IMR-90 (cell line): ENCODE measurements around the gene PARP2. TPM values are rescaled to one million over a fixed set of nuclear protein-coding genes. Genes with fewer than 3 reads are reported as not detected.

Experiments used
- ATAC-seq: fragments of 200-7000 bp; cut with Tn5 transposase; 2 replicates; pipeline ENCODE4 v1.9.1; 2020; ENCODE audit warnings: low read depth, mild to moderate bottlenecking, moderate library complexity
- BruUV-seq: library from RNA; stranded (reverse); fragments of 400-500 nt; replicated peaks from 2 replicates; lab custom pipeline; 2021; lab: Mats Ljungman, UMichigan
- CTCF ChIA-PET: fragments of 300-600 bp; formaldehyde crosslinking; extraction: SDS; loops from one replicate; lab custom pipeline; 2021; ENCODE audit warnings: antibody characterized with exemption; lab: Yijun Ruan, JAX
- POLR2A ChIA-PET: fragments of 300-600 bp; sonication (Branson Sonifier 250); formaldehyde crosslinking; loops from one replicate; lab custom pipeline; 2022; ENCODE audit warnings: antibody characterized with exemption; ENCODE audit not compliant: unreplicated experiment; lab: Charles Lee
- DNase-seq: peaks from one replicate; pipeline ENCODE4 v3.0.0; 2013
- H2AFZ ChIP-seq: replicated peaks from 2 replicates; pipeline ENCODE3; 2013; ENCODE audit warnings: low read length, mild to moderate bottlenecking; ENCODE audit not compliant: poor library complexity
- H2AK5ac ChIP-seq: 2 replicates; pipeline ENCODE4 v1.6.1; 2013; ENCODE audit warnings: low read depth, low read length, inconsistent platforms
- H2AK9ac ChIP-seq: replicated peaks from 2 replicates; pipeline ENCODE3; 2013; ENCODE audit warnings: mild to moderate bottlenecking, low read depth, low read length, moderate library complexity; ENCODE audit not compliant: poor library complexity
- H2BK120ac ChIP-seq: 2 replicates; pipeline ENCODE4 v1.6.1; 2013; ENCODE audit warnings: low read depth, low read length, inconsistent platforms
- H2BK15ac ChIP-seq: 3 replicates; pipeline ENCODE4 v1.6.1; 2013; ENCODE audit warnings: low read depth, low read length, inconsistent platforms
- H2BK20ac ChIP-seq: 2 replicates; pipeline ENCODE4 v1.6.1; 2013; ENCODE audit warnings: low read depth, mild to moderate bottlenecking, inconsistent platforms, low read length, moderate library complexity
- H2BK5ac ChIP-seq: 2 replicates; pipeline ENCODE4 v1.6.1; 2013; ENCODE audit warnings: mild to moderate bottlenecking, low read depth, low read length, inconsistent platforms; ENCODE audit not compliant: poor library complexity, severe bottlenecking
- H3K14ac ChIP-seq: replicated peaks from 2 replicates; pipeline ENCODE4 v1.6.1; 2013; ENCODE audit warnings: low read depth, low read length, inconsistent platforms
- H3K18ac ChIP-seq: 2 replicates; pipeline ENCODE4 v1.6.1; 2013; ENCODE audit warnings: low read depth, low read length, control low read depth
- H3K23ac ChIP-seq: 2 replicates; pipeline ENCODE4 v1.6.1; 2013; ENCODE audit warnings: low read depth, low read length, inconsistent platforms
- H3K27ac ChIP-seq: 2 replicates; pipeline ENCODE4 v1.5.1; 2013; ENCODE audit warnings: mild to moderate bottlenecking, control low read depth, low read length; ENCODE audit not compliant: insufficient read depth
- H3K27me3 ChIP-seq: 2 replicates; pipeline ENCODE4 v1.6.1; 2013; ENCODE audit warnings: low read length; ENCODE audit not compliant: control insufficient read depth, insufficient read depth
- H3K36me3 ChIP-seq: 2 replicates; pipeline ENCODE4 v1.6.1; 2013; ENCODE audit warnings: low read length, mixed read lengths; ENCODE audit not compliant: control insufficient read depth, insufficient read depth
- H3K4ac ChIP-seq: 2 replicates; pipeline ENCODE4 v1.6.1; 2013; ENCODE audit warnings: low read depth, low read length, inconsistent platforms
- H3K4me1 ChIP-seq: 2 replicates; pipeline ENCODE4 v1.6.1; 2013; ENCODE audit warnings: low read length, mixed read lengths; ENCODE audit not compliant: control insufficient read depth, insufficient read depth
- H3K4me2 ChIP-seq: 2 replicates; pipeline ENCODE4 v1.6.1; 2013; ENCODE audit warnings: low read depth, mild to moderate bottlenecking, control low read depth, low read length, moderate library complexity
- H3K4me3 ChIP-seq: 2 replicates; pipeline ENCODE4 v1.5.1; 2013; ENCODE audit warnings: low read depth, mild to moderate bottlenecking, control low read depth, low read length, moderate library complexity; ENCODE audit not compliant: insufficient read depth
- H3K56ac ChIP-seq: 2 replicates; pipeline ENCODE4 v1.6.1; 2013; ENCODE audit warnings: low read length, inconsistent platforms; ENCODE audit not compliant: insufficient read depth; ENCODE audit errors: extremely low read depth
- H3K79me1 ChIP-seq, 2 experiments: 2 replicates each; pipeline ENCODE4 v1.6.1; 2013; ENCODE audit warnings: low read length in 2 of 2, inconsistent platforms in 1 of 2, low read depth in 1 of 2
- H3K9ac ChIP-seq: 2 replicates; pipeline ENCODE4 v1.6.1; 2013; ENCODE audit warnings: low read depth, low read length, control low read depth
- H3K9me1 ChIP-seq: 2 replicates; pipeline ENCODE4 v1.6.1; 2013; ENCODE audit warnings: low read length, inconsistent platforms; ENCODE audit not compliant: insufficient read depth
- H3K9me3 ChIP-seq: 2 replicates; pipeline ENCODE4 v1.6.1; 2013; ENCODE audit warnings: low read length; ENCODE audit not compliant: control insufficient read depth, insufficient read depth
- H4K20me1 ChIP-seq: 2 replicates; pipeline ENCODE4 v1.6.1; 2013; ENCODE audit warnings: low read length, inconsistent platforms; ENCODE audit not compliant: insufficient read depth
- H4K5ac ChIP-seq: 2 replicates; pipeline ENCODE4 v1.6.1; 2013; ENCODE audit warnings: mild to moderate bottlenecking, low read depth, low read length, control low read depth
- H4K8ac ChIP-seq, 2 experiments: 2 replicates each; pipeline ENCODE4 v1.6.1; 2013; ENCODE audit warnings: low read depth in 2 of 2, low read length in 2 of 2, control low read depth in 1 of 2, inconsistent platforms in 1 of 2
- H4K91ac ChIP-seq: 2 replicates; pipeline ENCODE4 v1.6.1; 2013; ENCODE audit warnings: low read depth, low read length, inconsistent platforms; ENCODE audit not compliant: insufficient read depth
- BHLHE40 ChIP-seq: fragments of 150-350 bp; IDR thresholded peaks from 2 replicates; pipeline ENCODE4 v1.6.1; 2016; ENCODE audit warnings: mild to moderate bottlenecking, low read depth, low read length
- CEBPB ChIP-seq: IDR thresholded peaks from 2 replicates; pipeline ENCODE4 v1.6.1; 2012; ENCODE audit warnings: low read depth, low read length, improper control_type of control experiment
- FOS ChIP-seq: fragments of 150-350 bp; IDR thresholded peaks from 2 replicates; pipeline ENCODE4 v1.6.1; 2016; ENCODE audit warnings: low read depth, low read length
- MAFK ChIP-seq: IDR thresholded peaks from 2 replicates; pipeline ENCODE4 v1.6.1; 2012; ENCODE audit warnings: low read depth, low read length, improper control_type of control experiment
- MAZ ChIP-seq: IDR thresholded peaks from 2 replicates; pipeline ENCODE4 v1.6.1; 2012; ENCODE audit warnings: low read depth, mild to moderate bottlenecking, low read length, improper control_type of control experiment, moderate library complexity, borderline replicate concordance
- MXI1 ChIP-seq: IDR thresholded peaks from 2 replicates; pipeline ENCODE4 v1.6.1; 2012; ENCODE audit warnings: low read depth, mild to moderate bottlenecking, low read length, moderate library complexity, borderline replicate concordance
- NFE2L2 ChIP-seq: fragments of 150-350 bp; IDR thresholded peaks from 2 replicates; pipeline ENCODE4 v1.6.1; 2016; ENCODE audit warnings: low read depth, mild to moderate bottlenecking, low read length
- RAD21 ChIP-seq: IDR thresholded peaks from 2 replicates; pipeline ENCODE4 v1.6.1; 2012; ENCODE audit warnings: low read length, improper control_type of control experiment
- RCOR1 ChIP-seq: IDR thresholded peaks from 2 replicates; pipeline ENCODE4 v1.6.1; 2012; ENCODE audit warnings: mild to moderate bottlenecking, low read length, improper control_type of control experiment; ENCODE audit not compliant: insufficient replicate concordance
- RFX5 ChIP-seq: IDR thresholded peaks from 2 replicates; pipeline ENCODE4 v1.8.0; 2012; ENCODE audit warnings: low read depth, mild to moderate bottlenecking, low read length, moderate library complexity
- WGBS, 2 experiments: methylation state at CpG; one replicate each; pipeline versions ENCODE4 v1.1.5 to v1.1.7; 2013; ENCODE audit warnings: missing lambda C conversion rate in 2 of 2; ENCODE audit not compliant: insufficient read length in 1 of 2; ENCODE audit errors: extremely low coverage in 2 of 2; 5-methylcytosine and 5-hydroxymethylcytosine counted together
- dilution Hi-C: fragments of 300-500 bp; cut with HindIII; formaldehyde crosslinking; loops from one replicate; pipeline ENCODE4 v1.14.3; 2018; ENCODE audit warnings: low sequenced_read_pairs; ENCODE audit not compliant: unreplicated experiment
- in situ Hi-C: fragments of 300-500 bp; cut with MboI; formaldehyde crosslinking; loops from 3 replicates; pipeline ENCODE4 v1.14.3; 2019; ENCODE audit warnings: low sequenced_read_pairs, inconsistent platforms, mixed read lengths
- intact Hi-C: fragments of 100-400 bp; cut with micrococcal nuclease; formaldehyde crosslinking; loops from 2 replicates; pipeline ENCODE4 v1.10.0; 2022
- polyA plus RNA-seq, 3 experiments: library from polyadenylated mRNA; depleted of rRNA; stranded (reverse); fragments of >200 nt; gene quantifications; 2 replicates each; pipeline ENCODE4 v1.2.3, GENCODE V29; 2012; ENCODE audit warnings: low replicate concordance in 1 of 3
- total RNA-seq: library from RNA; depleted of rRNA; stranded (reverse); fragments of >200 nt; gene quantifications from 2 replicates; pipeline ENCODE4 v1.2.3, GENCODE V29; 2012
- TF ChIP-seq, protein P1 (sequence below): fragments of 150-350 bp; IDR thresholded peaks from 2 replicates; pipeline ENCODE4 v1.6.1; 2016; ENCODE audit warnings: low read depth, mild to moderate bottlenecking, low read length, moderate library complexity, borderline replicate concordance
- TF ChIP-seq, protein P2 (sequence below): conservative IDR thresholded peaks from 2 replicates; pipeline ENCODE4 v1.5.1; 2012; ENCODE audit warnings: mild to moderate bottlenecking, low read depth, low read length, improper control_type of control experiment
- TF ChIP-seq, protein P3 (sequence below): fragments of 150-350 bp; IDR thresholded peaks from 2 replicates; pipeline ENCODE4 v1.6.1; 2017; ENCODE audit warnings: mild to moderate bottlenecking, antibody characterized with exemption, low read length, low read depth

Gene PARP2
- total and polyA plus RNA-seq, 2 of the 4 experiments (the other 2 are of a cell fraction), result 11.7 to 19.1 TPM

DNA sequence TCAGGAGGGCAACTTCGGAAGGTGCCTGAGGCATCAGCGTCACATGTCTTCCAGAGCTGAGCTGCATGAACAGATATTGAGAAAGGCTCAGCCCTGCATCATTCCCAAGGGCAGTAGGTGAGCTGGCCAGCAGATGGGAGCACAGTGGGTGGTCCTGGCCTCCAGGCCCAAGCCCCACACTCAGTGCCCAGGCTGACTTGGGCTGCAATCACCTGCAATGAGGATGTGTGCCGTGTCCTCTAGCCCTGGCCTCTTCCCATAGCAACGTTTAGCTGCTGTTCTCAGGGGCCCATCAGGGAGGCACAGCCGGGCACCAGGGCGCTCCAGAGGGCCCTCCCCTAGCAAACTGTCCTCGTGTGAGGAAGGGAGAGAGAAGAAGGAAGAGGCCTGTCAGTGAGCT, 37.9 kb downstream of the PARP2 start:
- ATAC-seq, result no peak
- no peaks in the 10 kb centered on the region for H3K27me3 ChIP-seq
- BruUV-seq, result no TSS peak
- H4K5ac ChIP-seq, result no peak overlapping the region
- H3K4ac ChIP-seq, result no peak overlapping the region
- no peak overlapping the region for H3K14ac ChIP-seq
- no peak overlapping the region for H3K18ac ChIP-seq
- no peak overlapping the region for H3K4me3 ChIP-seq
- WGBS, 2 experiments, result 100% methylated on average over 1 of the region's 7 CpGs; no CpG with 5 or more reads in 1 of the 2 experiments
- H3K9ac ChIP-seq, result no peak overlapping the region
- H2AK9ac ChIP-seq, result no peak overlapping the region
- no peaks in the 10 kb centered on the region for H3K9me1 ChIP-seq
- no peak overlapping the region for H2BK120ac ChIP-seq
- H4K91ac ChIP-seq, result no peak overlapping the region
- H3K4me2 ChIP-seq, result no peak overlapping the region
- no peak overlapping the region for H4K8ac ChIP-seq
- no peaks in the 10 kb centered on the region for H3K9me3 ChIP-seq
- peak overlapping the region; percentile 56 for H2AFZ ChIP-seq
- no peaks in the 10 kb centered on the region for H4K20me1 ChIP-seq
- no peaks in the 10 kb centered on the region for H3K4me1 ChIP-seq
- no peak overlapping the region for H2BK20ac ChIP-seq
- H3K36me3 ChIP-seq, result peaks cover 81% of the 10 kb centered on the region
- no peak for TF ChIP-seq RCOR1
- TF ChIP-seq, protein P1, sequence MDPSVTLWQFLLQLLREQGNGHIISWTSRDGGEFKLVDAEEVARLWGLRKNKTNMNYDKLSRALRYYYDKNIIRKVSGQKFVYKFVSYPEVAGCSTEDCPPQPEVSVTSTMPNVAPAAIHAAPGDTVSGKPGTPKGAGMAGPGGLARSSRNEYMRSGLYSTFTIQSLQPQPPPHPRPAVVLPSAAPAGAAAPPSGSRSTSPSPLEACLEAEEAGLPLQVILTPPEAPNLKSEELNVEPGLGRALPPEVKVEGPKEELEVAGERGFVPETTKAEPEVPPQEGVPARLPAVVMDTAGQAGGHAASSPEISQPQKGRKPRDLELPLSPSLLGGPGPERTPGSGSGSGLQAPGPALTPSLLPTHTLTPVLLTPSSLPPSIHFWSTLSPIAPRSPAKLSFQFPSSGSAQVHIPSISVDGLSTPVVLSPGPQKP, result no peak
- TF ChIP-seq BHLHE40, result no peak
- TF ChIP-seq, protein P2, sequence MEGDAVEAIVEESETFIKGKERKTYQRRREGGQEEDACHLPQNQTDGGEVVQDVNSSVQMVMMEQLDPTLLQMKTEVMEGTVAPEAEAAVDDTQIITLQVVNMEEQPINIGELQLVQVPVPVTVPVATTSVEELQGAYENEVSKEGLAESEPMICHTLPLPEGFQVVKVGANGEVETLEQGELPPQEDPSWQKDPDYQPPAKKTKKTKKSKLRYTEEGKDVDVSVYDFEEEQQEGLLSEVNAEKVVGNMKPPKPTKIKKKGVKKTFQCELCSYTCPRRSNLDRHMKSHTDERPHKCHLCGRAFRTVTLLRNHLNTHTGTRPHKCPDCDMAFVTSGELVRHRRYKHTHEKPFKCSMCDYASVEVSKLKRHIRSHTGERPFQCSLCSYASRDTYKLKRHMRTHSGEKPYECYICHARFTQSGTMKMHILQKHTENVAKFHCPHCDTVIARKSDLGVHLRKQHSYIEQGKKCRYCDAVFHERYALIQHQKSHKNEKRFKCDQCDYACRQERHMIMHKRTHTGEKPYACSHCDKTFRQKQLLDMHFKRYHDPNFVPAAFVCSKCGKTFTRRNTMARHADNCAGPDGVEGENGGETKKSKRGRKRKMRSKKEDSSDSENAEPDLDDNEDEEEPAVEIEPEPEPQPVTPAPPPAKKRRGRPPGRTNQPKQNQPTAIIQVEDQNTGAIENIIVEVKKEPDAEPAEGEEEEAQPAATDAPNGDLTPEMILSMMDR, result no peak
- no peak for TF ChIP-seq FOS
- no peak for TF ChIP-seq RFX5
- no peak for TF ChIP-seq MAFK
- TF ChIP-seq, protein P3, sequence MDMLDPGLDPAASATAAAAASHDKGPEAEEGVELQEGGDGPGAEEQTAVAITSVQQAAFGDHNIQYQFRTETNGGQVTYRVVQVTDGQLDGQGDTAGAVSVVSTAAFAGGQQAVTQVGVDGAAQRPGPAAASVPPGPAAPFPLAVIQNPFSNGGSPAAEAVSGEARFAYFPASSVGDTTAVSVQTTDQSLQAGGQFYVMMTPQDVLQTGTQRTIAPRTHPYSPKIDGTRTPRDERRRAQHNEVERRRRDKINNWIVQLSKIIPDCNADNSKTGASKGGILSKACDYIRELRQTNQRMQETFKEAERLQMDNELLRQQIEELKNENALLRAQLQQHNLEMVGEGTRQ, result no peak
- no peak for TF ChIP-seq NFE2L2
- TF ChIP-seq CEBPB, result no peak
- TF ChIP-seq MXI1, result no peak
- TF ChIP-seq RAD21, result no peak
- TF ChIP-seq MAZ, result no peak
- in situ Hi-C loops (no loop called here), intact Hi-C loops (no loop called here), dilution Hi-C loops (no loop called here)
- CTCF ChIA-PET, result no interaction called here
- H3K23ac ChIP-seq, result no peak overlapping the region
- no peak for DNase-seq
- no peak overlapping the region for H2AK5ac ChIP-seq
- no peak overlapping the region for H3K27ac ChIP-seq
- H2BK15ac ChIP-seq, result no peak overlapping the region
- H3K79me1 ChIP-seq, result no peaks in the 10 kb centered on the region
- H3K56ac ChIP-seq, result no peak overlapping the region
- POLR2A ChIA-PET, result no interaction called here
- no peak overlapping the region for H2BK5ac ChIP-seq
